ENCODE results near the gene CFH. TPM values are rescaled to one million over a fixed set of nuclear protein-coding genes. Genes with fewer than 3 reads are reported as not detected.

The CFH gene
- polyA plus RNA-seq, 1 of the 3 experiments (the other 2 are of a cell fraction), result 2.9 TPM

DNA sequence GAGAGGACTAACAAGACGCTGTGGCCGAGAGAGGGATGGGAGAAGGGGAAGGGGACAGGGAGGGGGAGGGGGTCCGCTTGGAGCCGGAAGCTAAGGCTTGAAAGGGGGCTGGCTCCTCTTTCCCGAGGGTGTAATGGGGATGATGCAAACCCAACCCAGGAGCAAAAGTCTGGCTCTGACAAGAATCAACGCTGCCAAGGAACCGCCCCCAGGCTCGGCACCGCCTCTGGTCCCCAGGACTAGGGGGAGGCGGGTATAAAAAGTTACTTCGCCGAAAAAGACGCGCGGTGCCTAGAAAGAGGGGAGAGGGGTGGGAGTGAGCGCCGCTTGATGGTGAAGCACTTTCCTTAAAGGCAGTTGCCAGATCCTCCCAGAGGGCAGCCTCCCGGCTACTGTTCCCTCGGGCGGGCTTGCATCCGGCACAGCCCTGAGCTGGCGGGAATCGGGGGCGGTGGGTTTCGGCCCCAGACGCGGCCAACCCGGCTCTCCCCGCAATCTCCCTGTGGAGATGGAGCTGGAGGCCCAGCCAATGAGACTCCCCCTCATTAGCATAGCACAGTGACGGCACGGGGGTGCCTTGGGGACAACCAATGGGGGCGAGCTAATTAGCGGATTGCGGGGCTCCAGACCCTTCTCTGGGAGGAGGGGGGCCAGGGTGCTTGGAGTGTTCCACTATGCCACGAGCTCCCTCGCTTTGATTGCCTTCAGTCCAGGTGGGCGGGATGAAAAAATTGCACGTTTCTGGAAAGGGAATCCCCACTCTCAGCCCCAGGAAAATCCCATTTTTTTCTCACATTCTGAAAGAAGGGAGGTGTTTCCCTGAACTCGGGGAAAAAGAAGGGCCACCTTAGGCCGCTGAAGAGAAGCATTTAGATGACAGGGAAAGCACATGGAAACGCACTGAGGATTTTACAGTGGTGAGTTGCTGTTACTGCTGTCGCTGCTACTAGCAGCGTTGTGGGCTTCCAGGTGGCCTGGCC is 43.2 kb upstream of the CFH start, which contains the start of gene KCNT2 (continued):
- TF ChIP-seq USF2 (IDR thresholded peaks at IDR 0.05; ENCODE audit: borderline replicate concordance, low read depth, low read length), result no peak
- no peak for TF ChIP-seq TAF1 (IDR thresholded peaks at IDR 0.05; ENCODE audit: borderline replicate concordance, low read depth, low read length)
- TF ChIP-seq POLR2AphosphoS5 (IDR thresholded peaks at IDR 0.05; ENCODE audit: low read depth, low read length), result no peak
- TF ChIP-seq CTCF (IDR thresholded peaks at IDR 0.05), result no peak
- no peak for TF ChIP-seq EZH2phosphoT487 (IDR thresholded peaks at IDR 0.05; ENCODE audit: borderline replicate concordance, low read depth)
- TF ChIP-seq SIN3A (IDR thresholded peaks at IDR 0.05; ENCODE audit: borderline replicate concordance, low read depth, low read length), result no peak
- no peak for TF ChIP-seq USF1 (IDR thresholded peaks at IDR 0.05; ENCODE audit: borderline replicate concordance, low read depth)
- peak; percentile 4 for TF ChIP-seq CHD2 (IDR thresholded peaks at IDR 0.05; ENCODE audit: low read length, partially characterized antibody)
- no peak for TF ChIP-seq FOXJ3 (CRISPR knock-in tag; IDR thresholded peaks at IDR 0.05)
- no peak for TF ChIP-seq JUND (IDR thresholded peaks at IDR 0.05)
- TF ChIP-seq RFX5 (IDR thresholded peaks at IDR 0.05; ENCODE audit: low read length), result peak; percentile 89
- TF ChIP-seq RXRA (IDR thresholded peaks at IDR 0.05; ENCODE audit: borderline replicate concordance, low read depth), result no peak
- TF ChIP-seq TCF12 (IDR thresholded peaks at IDR 0.05), result no peak; the same call in 1 of the 2 replicates
- TF ChIP-seq ELF1 (IDR thresholded peaks at IDR 0.05), result no peak
- no peak for TF ChIP-seq SMC3 (IDR thresholded peaks at IDR 0.05; ENCODE audit: low read depth, low read length)
- TF ChIP-seq IRF3 (IDR thresholded peaks at IDR 0.05; ENCODE audit: low read depth, low read length), result no peak
- no peak for TF ChIP-seq NRF1 (IDR thresholded peaks at IDR 0.05; ENCODE audit: low read depth, low read length)
- peak; percentile 96 for TF ChIP-seq MXI1 (IDR thresholded peaks at IDR 0.05; ENCODE audit: low read depth, low read length)
- TF ChIP-seq NFIC (IDR thresholded peaks at IDR 0.05; ENCODE audit: borderline replicate concordance), result 0 out of 2 replicates have a peak, but pooled peaks have one; percentile 6
- TF ChIP-seq, protein P1, sequence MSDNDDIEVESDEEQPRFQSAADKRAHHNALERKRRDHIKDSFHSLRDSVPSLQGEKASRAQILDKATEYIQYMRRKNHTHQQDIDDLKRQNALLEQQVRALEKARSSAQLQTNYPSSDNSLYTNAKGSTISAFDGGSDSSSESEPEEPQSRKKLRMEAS (IDR thresholded peaks at IDR 0.05; ENCODE audit: low read depth), result peak; percentile 43; the same call in 1 of the 2 replicates
- no peak; the same call in 1 of the 2 replicates for TF ChIP-seq GATA2 (CRISPR knock-in tag; IDR thresholded peaks at IDR 0.05)
- TF ChIP-seq FOSL2 (IDR thresholded peaks at IDR 0.05; ENCODE audit: borderline replicate concordance, low read depth), result no peak
- no peak for TF ChIP-seq GABPA (IDR thresholded peaks at IDR 0.05; ENCODE audit: low read depth)
